Subcutaneous adipose tissue (tissue), 4 donors: ENCODE results near the gene MOSPD3. TPM values are rescaled to one million over a fixed set of nuclear protein-coding genes. Genes with fewer than 3 reads are reported as not detected.

Source experiments
- CTCF ChIP-seq: fragments of 450-650 bp; IDR thresholded peaks from one replicate; pipeline ENCODE4 v1.5.1; 2016; ENCODE audit warnings: low read depth, mild to moderate bottlenecking, control low read depth, antibody characterized with exemption, moderate library complexity
- total RNA-seq, 4 donors: library from RNA; depleted of rRNA; stranded (reverse); fragments of >200 nt; gene quantifications; one replicate each; pipeline ENCODE4 v1.1.0, GENCODE V29; 2016

Gene MOSPD3
- total RNA-seq, 4 donors from 2014 or later, result 4.8 to 15.3 (median 11.7) TPM

- TF ChIP-seq CTCF, result no peak
Measured at GRCh38 chr7:100577103-100577502, 35.2 kb upstream of the MOSPD3 start.

GRCh38 chr7:100577507-100577906 is 34.8 kb upstream of the MOSPD3 start:
- TF ChIP-seq CTCF, result no peak

GRCh38 chr7:100578246-100579183 is 33.8 kb upstream of the MOSPD3 start:
- no peak for TF ChIP-seq CTCF

- no peak for TF ChIP-seq CTCF
Measured at GRCh38 chr7:100580466-100581283, 31.7 kb upstream of the MOSPD3 start.

- TF ChIP-seq CTCF, result no peak
Measured at GRCh38 chr7:100582041-100582579, 30.2 kb upstream of the MOSPD3 start.

- no peak for TF ChIP-seq CTCF
Measured at GRCh38 chr7:100582650-100583049, 29.7 kb upstream of the MOSPD3 start.
